A549 treated with Mapracorat at 1 μM for 4 hours (cell line): ENCODE results near the gene NCMAP. TPM values are rescaled to one million over a fixed set of nuclear protein-coding genes. Genes with fewer than 3 reads are reported as not detected.

Source experiments
- total RNA-seq: library from RNA; stranded (reverse); fragments of 200-300 nt; extraction: Qiagen RNA extraction; gene quantifications from 5 replicates; pipeline ENCODE4 v1.2.3, GENCODE V29; 2022

Gene NCMAP
- total RNA-seq: 0.03 to 0.07 TPM (median 0.04 TPM) in 4 of 5 replicates, not detected in the other

GRCh38 chr1:24555591-24556413 is at the start of gene NCMAP:
Gene NCMAP (plus strand): TSS chr1:24556087. CDS start chr1:24595431, 39,344 bp downstream.

GRCh38 chr1:24642481-24643362 is 86.8 kb downstream of the NCMAP start, which contains the start of gene SRRM1:
Gene SRRM1 (plus strand): TSS chr1:24643302. CDS start chr1:24643327, 25 bp downstream.

Other genes with a start within 250 kb of the NCMAP start
- gene GRHL3, start 236.7 kb upstream of the NCMAP start, total RNA-seq: 0.68 to 0.77 TPM (median 0.73 TPM) in 5 replicates
- gene STPG1, start 142.3 kb upstream of the NCMAP start, total RNA-seq: 6.6 to 7.4 TPM (median 6.8 TPM) in 5 replicates
- 5.5 to 8.4 TPM (median 7.3 TPM) in 5 replicates for gene NIPAL3, start 140.3 kb upstream of the NCMAP start, total RNA-seq
- gene RCAN3, start 53.3 kb upstream of the NCMAP start, total RNA-seq: 11.3 to 15.8 TPM (median 14.1 TPM) in 5 replicates
- 37.8 to 57.8 TPM (median 40.3 TPM) in 5 replicates for gene SRRM1, start 87.2 kb downstream of the NCMAP start, total RNA-seq
- 36.1 to 51.7 TPM (median 45.9 TPM) in 5 replicates for gene CLIC4, start 189.4 kb downstream of the NCMAP start, total RNA-seq